D721Med (cell line): Measurements from ENCODE around the gene DEUP1.
"Not testable (repeated sequence)": the region's sequence is repeated elsewhere in the genome, so short reads cannot be mapped to it uniquely, and the experiment has no call there.

Experiments
- DNase-seq: peaks from one replicate; pipeline ENCODE4 v3.0.0; 2011; ENCODE audit warnings: low spot score; ENCODE audit not compliant: insufficient read length
- FAIRE-seq: peaks from 2 replicates; lab custom pipeline; 2011; peaks lifted over from hg19 to GRCh38; lab: Jason Lieb, UNC
- TF ChIP-seq, protein P1 (sequence below): IDR thresholded peaks from 2 replicates; pipeline ENCODE4 v1.5.1; 2012; ENCODE audit warnings: mild to moderate bottlenecking, control low read depth; ENCODE audit not compliant: insufficient read depth; ENCODE audit errors: missing control alignments

The DEUP1 gene

DNA sequence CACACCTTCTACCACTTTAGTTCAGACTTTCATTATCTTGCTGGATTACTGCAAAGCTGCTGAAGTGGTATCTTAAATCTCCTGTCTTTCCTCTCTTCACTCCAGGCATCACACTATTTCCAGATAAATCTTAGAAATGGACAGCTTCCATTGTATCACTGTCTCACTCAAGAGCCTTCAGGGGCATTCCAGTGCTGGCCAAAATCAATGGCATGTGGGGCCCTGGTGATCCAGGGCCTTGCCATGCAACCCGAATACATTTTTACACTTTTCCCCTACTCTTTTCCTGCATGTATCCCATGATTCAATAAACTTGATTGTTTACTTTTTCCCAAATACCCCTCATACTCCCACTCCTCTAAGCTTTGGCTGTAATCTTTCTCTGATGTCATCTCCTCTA lies 39.4 kb upstream of the DEUP1 start:
- no peak for FAIRE-seq

DNA sequence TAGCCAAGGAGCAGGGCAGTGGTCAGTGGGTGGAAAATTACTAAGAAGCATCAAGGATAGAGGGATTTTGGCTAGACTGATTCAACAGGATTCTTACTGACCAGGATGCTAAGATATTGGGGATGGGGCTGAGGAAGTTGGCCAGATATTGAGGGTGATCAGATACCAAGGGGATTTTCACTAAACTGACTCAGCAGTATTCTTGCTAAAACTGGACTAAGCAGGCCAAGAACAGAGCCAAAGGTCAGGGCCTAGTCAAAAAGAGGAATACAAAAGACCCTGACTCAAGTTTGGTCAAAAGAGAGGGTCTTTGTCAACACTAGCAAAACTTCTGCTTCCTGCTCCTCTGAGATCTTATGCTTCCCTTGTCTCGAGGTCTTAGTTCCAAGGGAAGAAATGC lies 38.6 kb upstream of the DEUP1 start:
- DNase-seq (no peak), FAIRE-seq (no peak)
- TF ChIP-seq, protein P1, sequence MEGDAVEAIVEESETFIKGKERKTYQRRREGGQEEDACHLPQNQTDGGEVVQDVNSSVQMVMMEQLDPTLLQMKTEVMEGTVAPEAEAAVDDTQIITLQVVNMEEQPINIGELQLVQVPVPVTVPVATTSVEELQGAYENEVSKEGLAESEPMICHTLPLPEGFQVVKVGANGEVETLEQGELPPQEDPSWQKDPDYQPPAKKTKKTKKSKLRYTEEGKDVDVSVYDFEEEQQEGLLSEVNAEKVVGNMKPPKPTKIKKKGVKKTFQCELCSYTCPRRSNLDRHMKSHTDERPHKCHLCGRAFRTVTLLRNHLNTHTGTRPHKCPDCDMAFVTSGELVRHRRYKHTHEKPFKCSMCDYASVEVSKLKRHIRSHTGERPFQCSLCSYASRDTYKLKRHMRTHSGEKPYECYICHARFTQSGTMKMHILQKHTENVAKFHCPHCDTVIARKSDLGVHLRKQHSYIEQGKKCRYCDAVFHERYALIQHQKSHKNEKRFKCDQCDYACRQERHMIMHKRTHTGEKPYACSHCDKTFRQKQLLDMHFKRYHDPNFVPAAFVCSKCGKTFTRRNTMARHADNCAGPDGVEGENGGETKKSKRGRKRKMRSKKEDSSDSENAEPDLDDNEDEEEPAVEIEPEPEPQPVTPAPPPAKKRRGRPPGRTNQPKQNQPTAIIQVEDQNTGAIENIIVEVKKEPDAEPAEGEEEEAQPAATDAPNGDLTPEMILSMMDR: no peak

More for the DNA sequence above, 39.4 kb upstream of the DEUP1 start:
- TF ChIP-seq, protein P1: no peak
- DNase-seq: no peak

DNA sequence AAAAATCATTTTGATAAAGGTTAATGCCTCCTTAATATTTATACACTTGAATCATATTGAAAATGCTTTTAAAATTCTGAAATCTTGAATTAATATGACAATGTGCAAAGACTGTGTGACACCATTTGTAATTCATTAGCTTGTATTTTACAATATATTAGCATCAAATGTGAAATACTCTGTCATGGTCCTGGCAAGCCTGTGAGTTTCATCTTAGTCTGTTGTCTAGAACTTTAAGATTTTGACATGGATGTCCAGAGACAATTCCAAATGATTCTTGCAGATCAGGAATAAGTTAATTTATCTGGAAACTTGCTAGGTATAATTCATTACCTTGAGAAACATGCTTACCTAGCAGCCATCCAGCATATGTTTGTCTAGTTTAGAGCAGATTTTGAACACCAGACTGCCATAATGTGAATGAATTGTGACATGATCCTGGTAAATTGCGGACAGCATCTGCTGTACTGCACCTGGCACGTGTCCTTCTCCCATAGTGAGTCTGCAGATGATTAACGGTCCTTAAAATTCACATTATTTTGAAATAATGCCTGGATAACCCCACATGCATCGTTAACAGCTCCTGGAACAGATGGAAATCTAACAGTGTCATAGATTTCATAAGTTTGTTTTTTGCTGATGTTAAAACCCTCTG lies 34.5 kb upstream of the DEUP1 start:
- TF ChIP-seq, protein P1: no peak
- no peak for DNase-seq
- FAIRE-seq: peak; percentile 92

DNA sequence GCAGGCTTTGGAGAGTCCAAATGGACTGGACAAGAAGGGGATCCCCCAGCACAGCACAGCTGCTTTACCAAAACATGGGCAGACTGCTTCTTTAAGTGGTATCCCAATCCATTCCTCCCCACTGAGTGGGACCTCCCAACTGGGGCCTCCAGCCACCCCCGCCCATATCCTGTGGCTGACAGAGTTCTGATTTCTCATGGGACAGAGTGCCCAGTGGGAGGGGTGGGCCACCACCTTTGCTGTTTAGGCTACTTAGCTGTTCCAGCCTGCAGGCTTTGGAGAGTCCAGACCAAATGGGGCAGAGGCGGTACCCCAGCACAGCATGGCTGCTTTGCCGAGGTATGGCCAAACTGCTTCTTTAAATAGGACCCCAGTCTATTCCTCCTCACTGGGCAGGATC lies 26.9 kb upstream of the DEUP1 start:
- DNase-seq (no peak), FAIRE-seq (no peak)
- TF ChIP-seq, protein P1: no peak

DNA sequence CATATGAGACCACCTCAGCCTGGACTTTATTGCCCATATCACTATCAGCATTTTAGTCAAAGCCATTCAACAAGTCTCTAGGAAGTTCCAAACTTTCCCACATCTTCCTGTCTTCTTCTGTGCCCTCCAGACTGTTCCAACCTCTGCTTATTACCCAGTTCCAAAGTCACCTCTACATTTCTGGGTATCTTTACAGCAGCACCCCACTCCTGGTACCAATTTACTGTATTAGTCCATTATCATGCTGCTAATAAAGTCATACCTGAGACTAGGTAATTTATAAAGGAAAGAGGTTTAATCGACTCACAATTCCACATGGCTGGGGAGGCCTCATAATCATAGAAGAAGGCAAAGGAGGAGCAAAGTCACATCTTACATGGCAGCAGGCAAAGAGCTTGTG lies 16.1 kb upstream of the DEUP1 start:
- DNase-seq, FAIRE-seq: not testable (repeated sequence)

DNA sequence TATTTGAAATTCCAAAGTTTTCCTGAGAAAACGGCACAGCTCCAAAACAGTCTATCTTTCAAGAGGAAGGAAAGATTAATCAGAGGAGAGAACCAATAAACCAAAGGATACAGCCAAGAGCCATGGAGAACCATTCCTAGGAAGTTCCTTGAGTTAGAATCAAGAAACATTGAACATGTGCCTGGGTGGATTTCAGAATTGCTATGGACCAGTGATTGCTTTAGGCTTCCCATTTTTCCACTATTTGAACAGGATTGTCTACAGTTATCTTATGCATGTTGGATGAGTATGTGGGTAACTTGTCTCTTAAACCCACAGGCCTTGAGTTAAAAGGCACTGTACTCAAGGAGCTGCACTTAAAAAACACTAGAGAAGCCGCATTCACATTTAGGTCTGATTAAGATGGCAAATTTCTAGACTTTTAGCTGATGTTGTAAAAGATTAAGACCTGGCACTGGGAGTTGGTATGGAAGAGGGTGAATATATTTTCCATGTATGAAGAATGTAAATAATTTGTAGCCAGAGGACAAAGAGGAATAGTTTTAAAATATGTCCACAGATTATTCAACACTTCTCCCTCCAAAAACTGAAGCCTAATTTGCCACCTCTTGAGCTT lies 11.2 kb upstream of the DEUP1 start:
- DNase-seq: no peak
- FAIRE-seq: no peak
- TF ChIP-seq, protein P1: no peak

- no peak for DNase-seq
- no peak for FAIRE-seq
- TF ChIP-seq, protein P1: no peak
Observed at GRCh38 chr11:93320230-93320629, 10.3 kb upstream of the DEUP1 start.
